Measurements from ENCODE around the gene OPTC. TPM values are rescaled to one million over a fixed set of nuclear protein-coding genes. Genes with fewer than 3 reads are reported as not detected.

Gene OPTC
- total and polyA plus RNA-seq, 2 of the 8 experiments (the other 6 are each of a cell fraction or from before 2014, with no cell fraction given), result 1.1 to 4.0 TPM

GRCh38 chr1:203447151-203447550, 46.8 kb upstream of the OPTC start:
- no peak overlapping the region for H3K56ac ChIP-seq (replicated peaks; ENCODE audit: insufficient read length, low read depth, low read length)
- FAIRE-seq (no peak), DNase-seq (ENCODE audit: low read depth in 1 of 2, low spot score in 2 of 2) (no peak)
- no peak for TF ChIP-seq SUZ12 (IDR thresholded peaks at IDR 0.05; ENCODE audit: low read length)
- TF ChIP-seq SP4 (IDR thresholded peaks at IDR 0.05; ENCODE audit: low read length), result no peak
- no peak for TF ChIP-seq MAX (IDR thresholded peaks at IDR 0.05)
- TF ChIP-seq NRF1 (IDR thresholded peaks at IDR 0.05; ENCODE audit: low read depth, low read length), result no peak
- TF ChIP-seq JUND (IDR thresholded peaks at IDR 0.05; ENCODE audit: low read length), result no peak
- TF ChIP-seq BACH1 (IDR thresholded peaks at IDR 0.05; ENCODE audit: low read length), result no peak
- no peak for TF ChIP-seq CTBP2 (IDR thresholded peaks at IDR 0.05; ENCODE audit: borderline replicate concordance, insufficient read depth, insufficient read length, low read length)
- TF ChIP-seq TCF12 (IDR thresholded peaks at IDR 0.05; ENCODE audit: low read depth, low read length), result no peak
- no peak for TF ChIP-seq FOSL1 (IDR thresholded peaks at IDR 0.05; ENCODE audit: insufficient read depth, low read depth, low read length)
- no peak overlapping the region for H2BK12ac ChIP-seq (ENCODE audit: low read depth, low read length)
- H3K4me3 ChIP-seq (ENCODE audit: extremely low read depth in 1 of 4, insufficient read depth in 2 of 4, low read depth in 3 of 4, low read length in 4 of 4), result no peak overlapping the region
- H3K27ac ChIP-seq (ENCODE audit: low read depth, low read length), result no peak overlapping the region
- H3K36me3 ChIP-seq (ENCODE audit: control insufficient read depth in 2 of 4, insufficient read depth in 4 of 4, low read length in 3 of 4), result no peaks in the 10 kb centered on the region
- peaks cover 7 to 11% of the 10 kb centered on the region in 2 experiments; a peak in 3 of 4 replicates for H3K9me3 ChIP-seq (ENCODE audit: insufficient read depth in 2 of 2, low read depth in 1 of 2, low read length in 1 of 2)
- POLR2A ChIA-PET (ENCODE audit: partially characterized antibody), result no interaction called here
- peaks cover 3 to 9% (median 5%) of the 10 kb centered on the region in 4 experiments for H3K4me1 ChIP-seq (replicated peaks in 1 of 4; ENCODE audit: control insufficient read depth in 3 of 4, insufficient read depth in 4 of 4, low read length in 3 of 4)
- no peak overlapping the region for H4K8ac ChIP-seq (ENCODE audit: extremely low read depth, insufficient read depth, low read length)
- H2BK5ac ChIP-seq (ENCODE audit: low read depth, low read length), result no peak overlapping the region
- no peak overlapping the region for H3K4me2 ChIP-seq (ENCODE audit: insufficient read depth in 1 of 2, low read depth in 2 of 2, low read length in 2 of 2)
- no peak overlapping the region for H2BK15ac ChIP-seq (ENCODE audit: low read length)
- H4K91ac ChIP-seq (replicated peaks; ENCODE audit: insufficient read length, low read length), result no peak overlapping the region
- no peak overlapping the region for H4K5ac ChIP-seq (ENCODE audit: insufficient read length, low read depth, low read length)
- 79 to 100% methylated on average over 1 to 2 of the region's 2 CpGs for WGBS, 2 experiments (ENCODE audit: extremely low coverage in 1 of 2, insufficient coverage in 1 of 2, insufficient read length in 1 of 2, insufficient replicate concordance in 2 of 2, low coverage in 1 of 2, low lambda C conversion rate in 2 of 2, missing lambda C conversion rate in 1 of 2)
- no peak overlapping the region for H2AK5ac ChIP-seq (ENCODE audit: low read depth, low read length)
- no peak overlapping the region for H2BK20ac ChIP-seq (ENCODE audit: low read length)
- no peaks in the 10 kb centered on the region for H4K20me1 ChIP-seq (replicated peaks in 1 of 2; ENCODE audit: control insufficient read depth in 1 of 2, insufficient read depth in 2 of 2, low read length in 2 of 2)
- H3K23me2 ChIP-seq (ENCODE audit: low read depth, low read length), result no peaks in the 10 kb centered on the region
- H2BK120ac ChIP-seq (replicated peaks; ENCODE audit: low read depth, low read length), result no peak overlapping the region
- H3K14ac ChIP-seq (ENCODE audit: insufficient read length), result no peak overlapping the region
- H3K27me3 ChIP-seq (replicated peaks in 1 of 4; ENCODE audit: control insufficient read depth in 3 of 4, extremely low read depth in 1 of 4, insufficient read depth in 3 of 4, low read length in 3 of 4), result no peaks in the 10 kb centered on the region
- H3K79me2 ChIP-seq (ENCODE audit: control insufficient read depth in 1 of 2, insufficient read depth in 2 of 2, low read length in 2 of 2), result no peaks in the 10 kb centered on the region
- no peak overlapping the region for H3K18ac ChIP-seq (ENCODE audit: extremely low read depth, low read length)
- no peak overlapping the region for H3K9ac ChIP-seq (replicated peaks in 1 of 4; ENCODE audit: extremely low read depth in 1 of 4, low read depth in 3 of 4, low read length in 3 of 4)
- no peak overlapping the region for H3K23ac ChIP-seq (ENCODE audit: insufficient read length)
- no peak overlapping the region for H3K4ac ChIP-seq (replicated peaks; ENCODE audit: insufficient read length, low read depth, low read length)
- CTCF ChIA-PET (ENCODE audit: partially characterized antibody), result interaction anchor here (0.7 to 10.2 kb wide), 10 partner anchors 13 to 275 kb away, joined by 3 to 166 read pairs (median 3); partner anchors contain the start of gene FMOD
- H2AFZ ChIP-seq (ENCODE audit: low read length), result no peak overlapping the region
- no peaks in the 10 kb centered on the region for H3K79me1 ChIP-seq (ENCODE audit: low read depth, low read length)
